ENCODE measurements around the gene NMS. TPM values are rescaled to one million over a fixed set of nuclear protein-coding genes. Genes with fewer than 3 reads are reported as not detected.

NMS gene
- total RNA-seq, 1 experiment from 2014 or later, result not detected

GRCh38 chr2:100425573-100426383, 44.5 kb upstream of the NMS start:
- peaks cover 11% of the 10 kb centered on the region for H3K4me1 Mint-ChIP-seq
- H3K9me3 Mint-ChIP-seq, result peaks cover 29% of the 10 kb centered on the region
- ChIA-PET POLR2A (no interaction called here), CTCF (interaction anchor here (0.7 to 1.4 kb wide), 3 partner anchors 9 to 137 kb away, joined by 3 to 4 read pairs (median 3); partner anchors contain the start of gene PDCL3)
- peaks cover 3% of the 10 kb centered on the region; the same call in 1 of the 2 replicates for H3K27me3 Mint-ChIP-seq (ENCODE audit: low read depth)
- no peak for DNase-seq (ENCODE audit: low spot score)
- H3K27ac Mint-ChIP-seq, result no peak overlapping the region
- H3K4me3 Mint-ChIP-seq, result no peak overlapping the region
- ATAC-seq, result no peak
- TF ChIP-seq ZNF396 (CRISPR knock-in tag; IDR thresholded peaks at IDR 0.05; ENCODE audit: borderline replicate concordance), result no peak
- no peak for TF ChIP-seq ZNF263 (CRISPR knock-in tag; IDR thresholded peaks at IDR 0.05; ENCODE audit: low read depth)
- TF ChIP-seq, protein P1, sequence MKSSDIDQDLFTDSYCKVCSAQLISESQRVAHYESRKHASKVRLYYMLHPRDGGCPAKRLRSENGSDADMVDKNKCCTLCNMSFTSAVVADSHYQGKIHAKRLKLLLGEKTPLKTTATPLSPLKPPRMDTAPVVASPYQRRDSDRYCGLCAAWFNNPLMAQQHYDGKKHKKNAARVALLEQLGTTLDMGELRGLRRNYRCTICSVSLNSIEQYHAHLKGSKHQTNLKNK (CRISPR knock-in tag; IDR thresholded peaks at IDR 0.05), result no peak
- TF ChIP-seq, protein P2, sequence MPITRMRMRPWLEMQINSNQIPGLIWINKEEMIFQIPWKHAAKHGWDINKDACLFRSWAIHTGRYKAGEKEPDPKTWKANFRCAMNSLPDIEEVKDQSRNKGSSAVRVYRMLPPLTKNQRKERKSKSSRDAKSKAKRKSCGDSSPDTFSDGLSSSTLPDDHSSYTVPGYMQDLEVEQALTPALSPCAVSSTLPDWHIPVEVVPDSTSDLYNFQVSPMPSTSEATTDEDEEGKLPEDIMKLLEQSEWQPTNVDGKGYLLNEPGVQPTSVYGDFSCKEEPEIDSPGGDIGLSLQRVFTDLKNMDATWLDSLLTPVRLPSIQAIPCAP (CRISPR knock-in tag; IDR thresholded peaks at IDR 0.05), result no peak
- no peak for TF ChIP-seq NFE2L1 (CRISPR knock-in tag; IDR thresholded peaks at IDR 0.05)
- no peak for TF ChIP-seq ZNF423 (CRISPR knock-in tag; IDR thresholded peaks at IDR 0.05)
- TF ChIP-seq NFATC4 (CRISPR knock-in tag; IDR thresholded peaks at IDR 0.05), result no peak
- TF ChIP-seq RELA (CRISPR knock-in tag; IDR thresholded peaks at IDR 0.05; ENCODE audit: borderline replicate concordance), result no peak
- TF ChIP-seq ZNF121 (CRISPR knock-in tag; IDR thresholded peaks at IDR 0.05), result no peak
- no peak for TF ChIP-seq ELF4 (CRISPR knock-in tag; IDR thresholded peaks at IDR 0.05; ENCODE audit: low read depth)
- TF ChIP-seq SMAD4 (CRISPR knock-in tag; IDR thresholded peaks at IDR 0.05), result no peak
- no peak for TF ChIP-seq ZBTB21 (CRISPR knock-in tag; IDR thresholded peaks at IDR 0.05; ENCODE audit: borderline replicate concordance)
- TF ChIP-seq, protein P3, sequence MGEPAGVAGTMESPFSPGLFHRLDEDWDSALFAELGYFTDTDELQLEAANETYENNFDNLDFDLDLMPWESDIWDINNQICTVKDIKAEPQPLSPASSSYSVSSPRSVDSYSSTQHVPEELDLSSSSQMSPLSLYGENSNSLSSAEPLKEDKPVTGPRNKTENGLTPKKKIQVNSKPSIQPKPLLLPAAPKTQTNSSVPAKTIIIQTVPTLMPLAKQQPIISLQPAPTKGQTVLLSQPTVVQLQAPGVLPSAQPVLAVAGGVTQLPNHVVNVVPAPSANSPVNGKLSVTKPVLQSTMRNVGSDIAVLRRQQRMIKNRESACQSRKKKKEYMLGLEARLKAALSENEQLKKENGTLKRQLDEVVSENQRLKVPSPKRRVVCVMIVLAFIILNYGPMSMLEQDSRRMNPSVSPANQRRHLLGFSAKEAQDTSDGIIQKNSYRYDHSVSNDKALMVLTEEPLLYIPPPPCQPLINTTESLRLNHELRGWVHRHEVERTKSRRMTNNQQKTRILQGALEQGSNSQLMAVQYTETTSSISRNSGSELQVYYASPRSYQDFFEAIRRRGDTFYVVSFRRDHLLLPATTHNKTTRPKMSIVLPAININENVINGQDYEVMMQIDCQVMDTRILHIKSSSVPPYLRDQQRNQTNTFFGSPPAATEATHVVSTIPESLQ (CRISPR knock-in tag; IDR thresholded peaks at IDR 0.05), result no peak
- TF ChIP-seq, protein P4, sequence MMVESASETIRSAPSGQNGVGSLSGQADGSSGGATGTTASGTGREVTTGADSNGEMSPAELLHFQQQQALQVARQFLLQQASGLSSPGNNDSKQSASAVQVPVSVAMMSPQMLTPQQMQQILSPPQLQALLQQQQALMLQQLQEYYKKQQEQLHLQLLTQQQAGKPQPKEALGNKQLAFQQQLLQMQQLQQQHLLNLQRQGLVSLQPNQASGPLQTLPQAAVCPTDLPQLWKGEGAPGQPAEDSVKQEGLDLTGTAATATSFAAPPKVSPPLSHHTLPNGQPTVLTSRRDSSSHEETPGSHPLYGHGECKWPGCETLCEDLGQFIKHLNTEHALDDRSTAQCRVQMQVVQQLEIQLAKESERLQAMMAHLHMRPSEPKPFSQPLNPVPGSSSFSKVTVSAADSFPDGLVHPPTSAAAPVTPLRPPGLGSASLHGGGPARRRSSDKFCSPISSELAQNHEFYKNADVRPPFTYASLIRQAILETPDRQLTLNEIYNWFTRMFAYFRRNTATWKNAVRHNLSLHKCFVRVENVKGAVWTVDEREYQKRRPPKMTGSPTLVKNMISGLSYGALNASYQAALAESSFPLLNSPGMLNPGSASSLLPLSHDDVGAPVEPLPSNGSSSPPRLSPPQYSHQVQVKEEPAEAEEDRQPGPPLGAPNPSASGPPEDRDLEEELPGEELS (CRISPR knock-in tag; IDR thresholded peaks at IDR 0.05), result no peak
- no peak for TF ChIP-seq JUN (CRISPR knock-in tag; IDR thresholded peaks at IDR 0.05)
- no peak for TF ChIP-seq IRF2 (CRISPR knock-in tag; IDR thresholded peaks at IDR 0.05; ENCODE audit: borderline replicate concordance, low read depth)
- TF ChIP-seq, protein P5, sequence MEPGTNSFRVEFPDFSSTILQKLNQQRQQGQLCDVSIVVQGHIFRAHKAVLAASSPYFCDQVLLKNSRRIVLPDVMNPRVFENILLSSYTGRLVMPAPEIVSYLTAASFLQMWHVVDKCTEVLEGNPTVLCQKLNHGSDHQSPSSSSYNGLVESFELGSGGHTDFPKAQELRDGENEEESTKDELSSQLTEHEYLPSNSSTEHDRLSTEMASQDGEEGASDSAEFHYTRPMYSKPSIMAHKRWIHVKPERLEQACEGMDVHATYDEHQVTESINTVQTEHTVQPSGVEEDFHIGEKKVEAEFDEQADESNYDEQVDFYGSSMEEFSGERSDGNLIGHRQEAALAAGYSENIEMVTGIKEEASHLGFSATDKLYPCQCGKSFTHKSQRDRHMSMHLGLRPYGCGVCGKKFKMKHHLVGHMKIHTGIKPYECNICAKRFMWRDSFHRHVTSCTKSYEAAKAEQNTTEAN (CRISPR knock-in tag; IDR thresholded peaks at IDR 0.05), result no peak
- TF ChIP-seq CBFB (CRISPR knock-in tag; IDR thresholded peaks at IDR 0.05; ENCODE audit: low read depth), result no peak
- TF ChIP-seq NR3C1 (CRISPR knock-in tag; conservative IDR thresholded peaks at IDR 0.05; ENCODE audit: low read depth), result no peak
- TF ChIP-seq GRHL2 (CRISPR knock-in tag; IDR thresholded peaks at IDR 0.05; ENCODE audit: insufficient replicate concordance, severe bottlenecking), result no peak
- H3K36me3 Mint-ChIP-seq, result no peaks in the 10 kb centered on the region; the same call in none of the 2 replicates

Data from WTC11 (cell line).